MM.1S (cell line): ENCODE measurements around the gene LRRC75B.

ENCODE experiments used
- DNase-seq: peaks from one replicate; pipeline ENCODE4 v3.0.0-alpha.2; 2015
- H2AFZ ChIP-seq: fragments of 300-600 bp; sonication (generic); 2 replicates; pipeline ENCODE4 v1.6.0; 2016; ENCODE audit warnings: antibody characterized with exemption, low read length
- H3F3A ChIP-seq: fragments of 300-600 bp; sonication (generic); 2 replicates; pipeline ENCODE4 v1.6.1; 2016; ENCODE audit warnings: mild to moderate bottlenecking, antibody characterized with exemption, low read length, moderate library complexity, mixed read lengths; ENCODE audit not compliant: insufficient read depth
- H3K27ac ChIP-seq: fragments of 300-600 bp; sonication (generic); 2 replicates; pipeline ENCODE4 v1.5.1; 2016; ENCODE audit warnings: mild to moderate bottlenecking, low read length
- H3K27me3 ChIP-seq: fragments of 300-600 bp; sonication (generic); replicated peaks from 2 replicates; pipeline ENCODE4 v1.6.0; 2016; ENCODE audit warnings: low read length; ENCODE audit not compliant: insufficient read depth
- H3K36me3 ChIP-seq: fragments of 300-600 bp; sonication (generic); replicated peaks from 2 replicates; pipeline ENCODE4 v1.6.1; 2016; ENCODE audit warnings: mild to moderate bottlenecking, low read length, mixed read lengths; ENCODE audit not compliant: insufficient read depth
- H3K4me1 ChIP-seq: fragments of 300-600 bp; sonication (generic); 2 replicates; pipeline ENCODE4 v1.6.1; 2016; ENCODE audit warnings: low read length, mixed read lengths
- H3K4me2 ChIP-seq: fragments of 300-600 bp; sonication (generic); 2 replicates; pipeline ENCODE4 v1.6.0; 2016; ENCODE audit warnings: low read depth, low read length
- H3K4me3 ChIP-seq: fragments of 300-600 bp; sonication (generic); 2 replicates; pipeline ENCODE4 v1.5.1; 2016; ENCODE audit warnings: low read length, mixed read lengths
- H3K79me2 ChIP-seq: fragments of 300-600 bp; sonication (generic); 2 replicates; pipeline ENCODE4 v1.6.1; 2016; ENCODE audit warnings: mixed run types, low read length, mixed read lengths
- H3K9ac ChIP-seq: fragments of 300-600 bp; sonication (generic); 2 replicates; pipeline ENCODE4 v1.6.1; 2016; ENCODE audit warnings: low read length, mixed read lengths
- H3K9me2 ChIP-seq: fragments of 300-600 bp; sonication (generic); replicated peaks from 2 replicates; pipeline ENCODE4 v1.6.1; 2016; ENCODE audit warnings: mild to moderate bottlenecking, low read length, mixed read lengths; ENCODE audit not compliant: insufficient read depth
- H3K9me3 ChIP-seq: fragments of 300-600 bp; sonication (generic); replicated peaks from 2 replicates; pipeline ENCODE4 v1.6.1; 2016; ENCODE audit warnings: mild to moderate bottlenecking, low read length, mixed read lengths; ENCODE audit not compliant: insufficient read depth
- H4K20me1 ChIP-seq: fragments of 300-600 bp; sonication (generic); 2 replicates; pipeline ENCODE4 v1.6.1; 2016; ENCODE audit warnings: mild to moderate bottlenecking, low read length, moderate library complexity, mixed read lengths; ENCODE audit not compliant: insufficient read depth
- CTCF ChIP-seq: fragments of 300-600 bp; sonication (generic); IDR thresholded peaks from 2 replicates; pipeline ENCODE4 v1.5.1; 2016; ENCODE audit warnings: antibody characterized with exemption, low read length, mixed read lengths
- EZH2 ChIP-seq: fragments of 300-600 bp; sonication (generic); optimal IDR thresholded peaks from 2 replicates; pipeline ENCODE3; 2017; ENCODE audit warnings: low read depth, mild to moderate bottlenecking, antibody characterized with exemption, low read length, mixed read lengths
- EZH2phosphoT487 ChIP-seq: fragments of 300-600 bp; sonication (generic); IDR thresholded peaks from 2 replicates; pipeline ENCODE4 v1.6.1; 2018; ENCODE audit warnings: antibody characterized with exemption, low read length

The LRRC75B gene

GRCh38 chr22:24595863-24596262, 3.0 kb upstream of the LRRC75B start:
- Histone ChIP-seq H3K9me3 (no peaks in the 10 kb centered on the region), H4K20me1 (no peaks in the 10 kb centered on the region), H3K36me3 (no peaks in the 10 kb centered on the region), H3K4me1 (no peaks in the 10 kb centered on the region), H3K79me2 (no peaks in the 10 kb centered on the region), H3F3A (no peaks in the 10 kb centered on the region), H3K9ac (no peak overlapping the region), H3K27me3 (no peaks in the 10 kb centered on the region), H2AFZ (no peak overlapping the region), H3K27ac (no peak overlapping the region), H3K9me2 (no peaks in the 10 kb centered on the region), H3K4me2 (no peak overlapping the region), H3K4me3 (no peak overlapping the region)
- DNase-seq, result no peak
- TF ChIP-seq EZH2 (no peak), EZH2phosphoT487 (no peak), CTCF (no peak)

GRCh38 chr22:24595228-24595627, 2.4 kb upstream of the LRRC75B start:
- H3K9ac ChIP-seq, result no peak overlapping the region
- no peak overlapping the region for H3K27ac ChIP-seq
- DNase-seq, result no peak
- no peak for TF ChIP-seq EZH2phosphoT487
- no peak for TF ChIP-seq CTCF
- no peak for TF ChIP-seq EZH2
- H4K20me1 ChIP-seq, result no peaks in the 10 kb centered on the region
- H3K9me3 ChIP-seq, result no peaks in the 10 kb centered on the region
- no peak overlapping the region for H3K4me3 ChIP-seq
- no peak overlapping the region for H3K4me2 ChIP-seq
- H3K79me2 ChIP-seq, result no peaks in the 10 kb centered on the region
- no peaks in the 10 kb centered on the region for H3K36me3 ChIP-seq
- H3K27me3 ChIP-seq, result no peaks in the 10 kb centered on the region
- no peaks in the 10 kb centered on the region for H3K9me2 ChIP-seq
- H2AFZ ChIP-seq, result no peak overlapping the region
- H3K4me1 ChIP-seq, result no peaks in the 10 kb centered on the region
- no peaks in the 10 kb centered on the region for H3F3A ChIP-seq

- no peaks in the 10 kb centered on the region for H3K9me2 ChIP-seq
- H3K9me3 ChIP-seq, result no peaks in the 10 kb centered on the region
- no peaks in the 10 kb centered on the region for H3K36me3 ChIP-seq
- no peak overlapping the region for H3K4me2 ChIP-seq
- H3F3A ChIP-seq, result no peaks in the 10 kb centered on the region
- no peak overlapping the region for H3K27ac ChIP-seq
- no peaks in the 10 kb centered on the region for H4K20me1 ChIP-seq
- no peak overlapping the region for H2AFZ ChIP-seq
- no peaks in the 10 kb centered on the region for H3K4me1 ChIP-seq
- no peak overlapping the region for H3K9ac ChIP-seq
- no peaks in the 10 kb centered on the region for H3K27me3 ChIP-seq
- TF ChIP-seq EZH2phosphoT487 (no peak), CTCF (no peak), EZH2 (no peak)
- no peak for DNase-seq
- no peaks in the 10 kb centered on the region for H3K79me2 ChIP-seq
- H3K4me3 ChIP-seq, result no peak overlapping the region
These were observed 1.8 kb upstream of the LRRC75B start for GRCh38 chr22:24594569-24595120.
